GM12872 (cell line): ENCODE data around the gene KIFC3.

Experiments used
- CTCF ChIP-seq: IDR thresholded peaks from 3 replicates; pipeline ENCODE4 v1.5.1; 2011; ENCODE audit warnings: low read depth, mild to moderate bottlenecking, low read length, moderate library complexity; ENCODE audit not compliant: insufficient read depth

Gene KIFC3

GRCh38 chr16:57756424-57757325 is 45.6 kb downstream of the KIFC3 start:
- no peak for TF ChIP-seq CTCF

- TF ChIP-seq CTCF: no peak
These were observed 46.4 kb downstream of the KIFC3 start for GRCh38 chr16:57755726-57756423.

- no peak for TF ChIP-seq CTCF
These were observed 47.1 kb downstream of the KIFC3 start for GRCh38 chr16:57755061-57755684.

GRCh38 chr16:57754354-57755060 is 47.8 kb downstream of the KIFC3 start:
- no peak for TF ChIP-seq CTCF

GRCh38 chr16:57753448-57754353 is 48.6 kb downstream of the KIFC3 start:
- TF ChIP-seq CTCF: no peak

GRCh38 chr16:57752581-57753447 is 49.5 kb downstream of the KIFC3 start:
- TF ChIP-seq CTCF: no peak
